ENCODE results near the gene FKBP1C.

- no peak for TF ChIP-seq JUN (IDR thresholded peaks at IDR 0.05)
- TF ChIP-seq POLR2A (IDR thresholded peaks at IDR 0.05; ENCODE audit: low read length), result no peak
- TF ChIP-seq CTCF (IDR thresholded peaks at IDR 0.05), result no peak
These were observed 30.9 kb upstream of the FKBP1C start for GRCh38 chr6:63180367-63180766.

Data from A549 (cell line).